Measurements from ENCODE around the gene CEP57. TPM values are rescaled to one million over a fixed set of nuclear protein-coding genes. Genes with fewer than 3 reads are reported as not detected.

Gene CEP57
- total RNA-seq, 1 donor from 2014 or later: 31.3 TPM

GRCh38 chr11:95827696-95828095 is 37.4 kb downstream of the CEP57 start:
- no peak overlapping the region for H3K4me3 Mint-ChIP-seq (ENCODE audit: unreplicated experiment)
- DNase-seq (ENCODE audit: extremely low spot score, unreplicated experiment): no peak
- no peak overlapping the region for H3K27ac Mint-ChIP-seq (ENCODE audit: unreplicated experiment)
- H3K4me1 Mint-ChIP-seq (ENCODE audit: unreplicated experiment): peaks cover 11% of the 10 kb centered on the region
- no peak for TF ChIP-seq CTCF (IDR thresholded peaks at IDR 0.05)
- no peaks in the 10 kb centered on the region for H3K27me3 Mint-ChIP-seq (ENCODE audit: unreplicated experiment)
- H3K36me3 Mint-ChIP-seq (ENCODE audit: unreplicated experiment): peaks cover 44% of the 10 kb centered on the region
- no peaks in the 10 kb centered on the region for H3K9me3 Mint-ChIP-seq (ENCODE audit: unreplicated experiment)

GRCh38 chr11:95829580-95830259 is 39.4 kb downstream of the CEP57 start:
- H3K36me3 Mint-ChIP-seq (ENCODE audit: unreplicated experiment): peaks cover 46% of the 10 kb centered on the region
- DNase-seq (ENCODE audit: extremely low spot score, unreplicated experiment): no peak
- no peaks in the 10 kb centered on the region for H3K27me3 Mint-ChIP-seq (ENCODE audit: unreplicated experiment)
- TF ChIP-seq CTCF (IDR thresholded peaks at IDR 0.05): no peak
- H3K4me1 Mint-ChIP-seq (ENCODE audit: unreplicated experiment): peaks cover 11% of the 10 kb centered on the region
- H3K27ac Mint-ChIP-seq (ENCODE audit: unreplicated experiment): no peak overlapping the region
- H3K9me3 Mint-ChIP-seq (ENCODE audit: unreplicated experiment): no peaks in the 10 kb centered on the region
- H3K4me3 Mint-ChIP-seq (ENCODE audit: unreplicated experiment): no peak overlapping the region

DNA sequence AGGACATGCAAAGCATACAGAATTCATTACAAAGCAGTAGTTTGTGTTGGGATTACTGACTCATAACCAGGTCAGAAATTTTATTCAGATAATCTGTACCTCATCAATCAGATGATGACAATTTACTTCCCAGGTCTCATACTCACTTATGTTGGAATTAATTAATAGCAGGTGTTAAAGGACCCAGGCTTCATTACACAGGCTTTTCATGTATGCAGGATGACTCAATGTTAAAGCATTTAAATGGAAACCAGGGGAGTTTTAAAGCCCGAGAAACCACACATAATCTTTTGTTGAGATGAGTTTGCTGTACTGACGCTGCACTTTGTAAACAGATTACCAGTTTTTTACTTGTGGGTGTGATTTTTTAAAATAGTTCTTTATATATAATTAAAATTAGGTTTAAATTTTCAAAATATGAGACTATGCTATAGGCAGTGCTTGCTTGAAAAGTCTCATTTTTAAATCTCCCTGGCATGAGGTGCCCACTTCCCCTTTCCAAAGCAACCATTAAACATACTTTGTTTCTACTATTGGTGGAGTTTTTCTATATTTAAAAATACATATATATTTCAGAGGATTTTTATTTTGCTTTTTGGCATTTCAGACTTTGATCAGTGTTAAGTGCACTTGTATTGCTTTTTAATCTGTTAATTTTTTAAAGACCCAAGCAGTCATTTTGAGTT is 41.0 kb downstream of the CEP57 start:
- no peak for DNase-seq (ENCODE audit: extremely low spot score, unreplicated experiment)
- no peak overlapping the region for H3K4me3 Mint-ChIP-seq (ENCODE audit: unreplicated experiment)
- peak overlapping the region; percentile 87 for H3K27ac Mint-ChIP-seq (ENCODE audit: unreplicated experiment)
- no peak for TF ChIP-seq CTCF (IDR thresholded peaks at IDR 0.05)
- H3K4me1 Mint-ChIP-seq (ENCODE audit: unreplicated experiment): peaks cover 24% of the 10 kb centered on the region
- peaks cover 34% of the 10 kb centered on the region for H3K36me3 Mint-ChIP-seq (ENCODE audit: unreplicated experiment)
- no peaks in the 10 kb centered on the region for H3K27me3 Mint-ChIP-seq (ENCODE audit: unreplicated experiment)
- no peaks in the 10 kb centered on the region for H3K9me3 Mint-ChIP-seq (ENCODE audit: unreplicated experiment)

GRCh38 chr11:95832763-95833162 is 42.5 kb downstream of the CEP57 start:
- H3K36me3 Mint-ChIP-seq (ENCODE audit: unreplicated experiment): peaks cover 35% of the 10 kb centered on the region
- no peak overlapping the region for H3K4me3 Mint-ChIP-seq (ENCODE audit: unreplicated experiment)
- H3K27me3 Mint-ChIP-seq (ENCODE audit: unreplicated experiment): no peaks in the 10 kb centered on the region
- H3K27ac Mint-ChIP-seq (ENCODE audit: unreplicated experiment): no peak overlapping the region
- DNase-seq (ENCODE audit: extremely low spot score, unreplicated experiment): no peak
- no peaks in the 10 kb centered on the region for H3K9me3 Mint-ChIP-seq (ENCODE audit: unreplicated experiment)
- H3K4me1 Mint-ChIP-seq (ENCODE audit: unreplicated experiment): peaks cover 26% of the 10 kb centered on the region
- no peak for TF ChIP-seq CTCF (IDR thresholded peaks at IDR 0.05)

DNA sequence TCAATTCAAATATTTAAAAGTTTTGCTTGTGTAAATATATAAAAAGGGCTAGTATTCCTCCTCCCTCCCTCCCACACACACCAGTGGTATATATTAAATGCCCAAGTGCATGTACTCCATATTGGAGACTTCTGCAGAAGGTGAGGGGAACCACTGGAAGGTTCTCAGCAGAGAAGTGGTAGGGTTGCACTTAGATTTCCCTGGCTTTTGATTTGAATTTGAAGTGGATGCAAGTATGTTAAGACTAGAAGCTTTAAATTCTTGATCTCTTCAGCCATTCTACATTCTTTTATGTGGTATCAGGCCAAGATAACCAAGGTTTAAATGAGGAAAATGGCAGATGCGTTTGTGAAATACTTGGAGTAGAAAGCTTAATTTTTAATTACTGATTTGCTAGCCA is 43.1 kb downstream of the CEP57 start:
- H3K9me3 Mint-ChIP-seq (ENCODE audit: unreplicated experiment): no peaks in the 10 kb centered on the region
- peaks cover 26% of the 10 kb centered on the region for H3K4me1 Mint-ChIP-seq (ENCODE audit: unreplicated experiment)
- no peak for DNase-seq (ENCODE audit: extremely low spot score, unreplicated experiment)
- no peak for TF ChIP-seq CTCF (IDR thresholded peaks at IDR 0.05)
- H3K27ac Mint-ChIP-seq (ENCODE audit: unreplicated experiment): no peak overlapping the region
- no peak overlapping the region for H3K4me3 Mint-ChIP-seq (ENCODE audit: unreplicated experiment)
- peaks cover 34% of the 10 kb centered on the region for H3K36me3 Mint-ChIP-seq (ENCODE audit: unreplicated experiment)
- H3K27me3 Mint-ChIP-seq (ENCODE audit: unreplicated experiment): no peaks in the 10 kb centered on the region
